ENCODE measurements around the gene ADAMTS9. TPM values are rescaled to one million over a fixed set of nuclear protein-coding genes. Genes with fewer than 3 reads are reported as not detected.

The ADAMTS9 gene
- polyA plus RNA-seq, 1 donor, result 174 TPM

DNA sequence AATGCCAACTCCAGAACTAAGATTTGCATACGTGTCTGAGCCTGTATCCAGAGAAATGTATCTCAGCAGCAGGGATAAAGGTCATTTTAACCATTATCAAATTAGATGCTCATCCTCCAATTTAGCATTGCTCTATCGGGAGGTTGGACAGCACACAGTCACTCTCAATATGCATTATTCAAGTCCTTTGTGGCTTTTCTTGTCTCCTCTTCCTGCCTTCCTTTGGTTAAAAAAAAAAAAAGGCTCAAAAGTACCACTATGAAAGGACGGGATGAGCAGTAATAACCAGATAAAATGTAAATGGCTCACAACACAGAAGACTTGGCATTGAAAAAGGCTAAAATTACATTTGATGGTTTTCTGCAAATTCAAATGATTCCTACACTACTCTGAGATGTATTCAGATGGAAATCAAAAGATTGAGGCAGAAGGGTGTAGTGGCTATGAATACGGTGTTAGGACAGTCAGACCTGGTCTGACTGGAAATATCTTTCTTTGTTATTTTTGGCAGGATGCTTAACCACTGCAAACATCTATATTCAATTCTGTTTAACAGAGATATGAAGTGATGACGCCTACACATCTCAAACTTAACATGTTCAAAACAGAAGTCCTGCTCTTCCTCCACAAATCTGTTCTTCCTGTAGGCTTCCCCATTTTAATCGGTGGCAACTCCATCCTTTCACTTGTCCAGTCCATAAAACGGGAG, 109.6 kb downstream of the ADAMTS9 start:
- no peak for DNase-seq

DNA sequence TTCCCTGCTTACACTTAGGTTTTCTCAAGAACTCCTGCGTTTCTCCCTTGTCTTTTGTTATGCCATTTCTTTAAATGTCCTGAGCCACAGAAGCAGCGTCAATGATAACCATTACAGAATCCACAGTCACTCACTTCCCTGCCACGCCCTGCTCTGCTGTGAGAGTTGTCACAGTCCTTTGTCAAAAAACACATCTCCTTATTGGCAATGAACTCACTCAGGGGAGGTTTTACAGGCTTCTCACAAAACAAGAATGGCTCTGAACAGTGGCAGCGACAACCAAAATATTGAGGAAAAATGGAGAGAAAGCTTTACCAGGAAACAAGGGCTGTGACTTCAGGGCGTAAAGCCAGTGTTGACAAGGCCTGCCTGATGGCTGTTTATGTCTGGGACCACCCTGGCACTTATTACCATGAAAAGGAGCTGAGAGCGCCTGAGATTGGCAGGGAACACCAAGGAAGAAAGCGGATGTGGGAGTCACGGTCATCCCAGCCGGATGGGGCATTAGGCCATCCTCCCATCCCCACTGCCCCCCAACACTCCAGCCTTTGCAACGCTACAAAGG, 111.5 kb downstream of the ADAMTS9 start:
- no peak for DNase-seq

GRCh38 chr3:64575211-64575844, 112.5 kb downstream of the ADAMTS9 start:
- DNase-seq, result no peak

DNA sequence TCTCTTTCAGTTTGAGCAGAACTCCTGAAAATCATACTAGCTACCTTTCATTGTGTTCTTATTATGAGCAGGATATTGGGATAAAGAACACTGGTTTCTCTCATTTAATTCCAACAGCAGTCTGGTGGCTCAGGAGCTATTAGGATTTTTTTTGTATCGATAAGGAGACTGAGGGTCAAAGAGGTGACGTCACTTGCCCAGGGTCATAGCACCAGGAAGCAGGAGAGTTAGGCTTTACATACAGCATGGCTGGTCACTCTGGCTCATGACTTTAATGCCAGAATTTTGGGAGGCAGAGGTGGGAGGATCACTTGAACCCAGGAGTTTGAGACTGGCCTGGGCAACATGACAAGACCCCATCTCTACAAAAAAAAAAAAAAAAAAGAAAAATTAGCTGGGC, 113.6 kb downstream of the ADAMTS9 start:
- DNase-seq, result no peak

DNA sequence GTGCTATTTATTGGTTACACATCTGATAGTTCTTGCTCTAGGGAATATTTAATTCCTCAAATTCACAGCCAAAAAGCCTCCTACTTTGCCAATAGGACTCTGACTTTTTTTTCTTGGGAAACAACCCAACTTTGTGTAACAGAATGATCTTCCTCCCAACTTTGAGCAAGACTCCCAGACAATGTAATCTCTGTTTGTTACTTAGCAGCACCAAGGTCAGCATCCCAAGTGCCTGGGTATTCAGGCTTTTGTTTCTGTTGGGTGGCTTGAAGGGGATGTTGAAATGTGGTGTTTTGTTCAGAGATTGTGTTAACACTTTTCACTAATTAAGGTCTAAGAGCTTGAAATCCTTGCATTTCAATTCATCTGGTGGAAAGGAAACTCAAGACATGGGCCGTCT, 115.8 kb downstream of the ADAMTS9 start:
- DNase-seq, result no peak

- DNase-seq, result no peak
Measured at GRCh38 chr3:64568895-64569517, 118.8 kb downstream of the ADAMTS9 start.

GRCh38 chr3:64566859-64567258, 120.9 kb downstream of the ADAMTS9 start:
- no peak for DNase-seq

DNA sequence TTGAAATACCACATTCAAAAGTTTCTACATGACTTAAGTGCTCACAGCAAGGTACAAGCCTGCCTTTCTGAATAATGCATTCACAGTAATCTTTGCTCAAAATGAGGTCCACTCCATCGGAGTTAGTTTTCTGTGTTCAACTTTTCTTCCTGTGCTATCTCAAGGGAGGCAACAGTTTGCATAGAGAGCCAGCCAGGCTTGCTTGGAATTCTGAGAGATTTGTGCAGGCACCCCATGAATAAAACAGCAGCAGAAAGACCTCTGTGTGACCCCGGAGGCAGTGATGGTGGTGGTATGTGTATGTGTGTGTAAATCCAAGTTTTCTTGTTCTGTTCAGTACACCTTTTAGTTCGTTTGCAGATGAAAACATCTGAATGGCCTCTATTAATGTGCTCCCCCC, 124.0 kb downstream of the ADAMTS9 start:
- no peak for DNase-seq

DNA sequence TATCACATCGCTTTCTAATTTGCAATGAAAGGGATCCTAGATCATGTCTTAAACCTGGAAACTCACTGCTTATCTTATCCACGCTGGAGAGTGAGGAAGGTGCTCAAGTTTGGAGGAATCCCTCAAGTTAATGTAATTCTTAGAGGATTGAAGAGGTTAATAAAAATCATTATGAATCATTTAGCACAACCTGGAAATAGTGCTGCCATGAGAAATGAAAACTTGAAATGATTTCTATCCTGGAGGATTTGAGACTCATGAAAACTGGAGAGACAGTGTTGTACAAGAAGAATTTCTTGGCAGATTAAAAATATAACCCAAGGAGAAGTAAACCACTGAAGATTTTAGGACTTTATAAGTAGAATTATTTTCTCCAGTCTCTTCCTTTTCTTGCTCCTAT, 125.9 kb downstream of the ADAMTS9 start:
- no peak for DNase-seq

DNA sequence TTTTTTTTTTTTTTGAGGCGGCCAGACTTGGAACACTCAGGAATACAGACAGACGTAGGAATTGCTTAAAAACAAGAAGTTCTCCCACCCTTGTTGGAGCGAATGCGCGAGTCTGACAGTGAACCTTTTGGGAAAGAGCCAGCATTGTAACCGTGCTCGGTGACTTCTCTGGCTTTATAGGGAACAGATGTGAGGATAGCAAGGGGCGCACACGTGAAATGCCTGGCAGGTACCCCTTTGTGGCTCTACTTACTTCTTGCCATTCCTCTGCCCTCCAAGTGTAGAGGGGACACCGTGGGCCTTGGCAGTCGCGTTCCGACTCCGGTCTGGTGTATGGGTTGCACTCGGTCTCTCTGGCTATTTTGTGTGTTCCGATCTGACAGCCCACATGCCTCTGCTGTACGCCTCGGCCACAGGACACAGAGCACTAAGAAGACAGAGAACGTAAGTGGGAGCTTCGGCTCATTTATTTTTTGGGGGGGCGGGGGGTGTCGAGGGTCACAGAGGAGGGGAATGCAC, 126.4 kb downstream of the ADAMTS9 start:
- DNase-seq, result no peak

DNA sequence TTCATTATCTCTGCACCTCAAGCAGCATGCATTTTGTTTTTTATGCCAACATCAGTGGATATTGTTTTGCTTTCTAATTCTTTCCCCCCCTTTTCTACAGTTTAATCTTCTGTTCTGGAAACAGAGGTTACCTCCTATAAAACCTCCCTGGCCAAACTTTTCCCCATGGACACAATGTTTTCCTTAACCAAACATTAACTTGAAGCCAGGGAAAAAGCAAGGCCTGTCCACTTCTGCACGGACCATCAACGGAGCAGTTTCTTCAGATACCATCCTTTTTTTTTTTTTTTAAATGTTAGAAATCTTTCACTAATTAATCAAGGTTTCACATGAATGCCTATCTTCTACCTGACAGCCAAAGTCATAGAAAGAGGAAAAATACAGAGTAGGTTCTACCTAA, 127.0 kb downstream of the ADAMTS9 start:
- no peak for DNase-seq

DNA sequence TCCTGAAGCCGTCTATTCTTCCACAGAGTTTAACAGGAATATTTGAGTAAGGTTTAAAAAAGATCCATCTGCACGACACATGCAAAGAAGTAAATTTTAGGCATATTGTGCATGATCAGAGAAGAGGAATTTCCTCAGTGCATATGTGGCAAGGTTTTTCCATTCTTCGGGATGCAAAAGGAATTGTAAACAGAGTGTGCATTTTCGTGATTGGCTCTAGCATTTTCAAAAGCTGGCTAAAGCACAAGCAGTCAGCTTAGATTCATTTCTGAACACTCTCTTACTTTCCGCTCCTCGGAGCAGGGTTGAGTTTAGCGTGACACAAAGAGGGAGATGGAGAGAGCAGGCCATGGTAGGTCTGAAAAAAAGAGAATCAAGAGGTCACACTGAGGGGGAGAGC, 128.2 kb downstream of the ADAMTS9 start:
- DNase-seq, result no peak

DNA sequence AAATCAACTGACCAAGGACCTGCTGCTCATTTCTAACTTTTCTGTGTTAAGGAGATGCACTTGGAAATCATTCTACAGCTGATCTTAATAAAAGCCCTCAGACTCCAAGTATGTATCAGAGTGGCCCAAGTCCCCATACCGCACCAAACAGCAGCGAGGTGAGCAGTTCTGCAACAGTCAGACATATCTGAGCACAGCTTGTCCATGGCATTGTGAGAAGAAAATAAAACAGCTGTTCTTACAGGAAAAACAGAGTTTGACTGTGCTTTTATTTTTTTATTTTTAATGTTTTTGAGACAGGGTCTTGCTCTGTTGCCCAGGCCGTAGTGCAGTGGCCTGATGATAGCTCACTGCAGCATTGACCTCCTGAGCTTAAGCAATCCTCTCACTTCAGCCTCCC, 131.8 kb downstream of the ADAMTS9 start:
- DNase-seq, result no peak

GRCh38 chr3:64555351-64555750, 132.4 kb downstream of the ADAMTS9 start:
- no peak for DNase-seq

GRCh38 chr3:64554096-64554920, 133.5 kb downstream of the ADAMTS9 start:
- peak; percentile 43 for DNase-seq

GRCh38 chr3:64552966-64553365, 134.8 kb downstream of the ADAMTS9 start:
- DNase-seq, result no peak

DNA sequence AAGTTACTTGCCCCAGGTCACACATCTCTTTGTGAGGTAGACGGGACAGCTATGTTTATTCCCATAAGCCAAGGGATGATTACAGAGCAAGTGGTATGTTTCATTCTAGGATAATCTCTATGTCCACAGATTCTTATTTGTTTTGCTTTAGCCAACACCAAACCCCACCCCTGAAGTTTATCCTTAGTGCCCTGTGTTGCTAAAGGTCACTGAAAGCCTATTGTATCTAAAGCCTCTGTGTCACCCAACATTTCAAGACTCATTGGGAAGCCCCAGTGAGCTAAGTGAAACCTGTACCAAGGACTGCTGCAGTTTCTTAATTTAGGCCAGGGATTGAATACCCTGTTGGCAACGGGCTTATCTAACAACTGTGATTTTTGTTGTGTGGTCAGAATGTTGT, 135.6 kb downstream of the ADAMTS9 start:
- DNase-seq, result no peak

DNA sequence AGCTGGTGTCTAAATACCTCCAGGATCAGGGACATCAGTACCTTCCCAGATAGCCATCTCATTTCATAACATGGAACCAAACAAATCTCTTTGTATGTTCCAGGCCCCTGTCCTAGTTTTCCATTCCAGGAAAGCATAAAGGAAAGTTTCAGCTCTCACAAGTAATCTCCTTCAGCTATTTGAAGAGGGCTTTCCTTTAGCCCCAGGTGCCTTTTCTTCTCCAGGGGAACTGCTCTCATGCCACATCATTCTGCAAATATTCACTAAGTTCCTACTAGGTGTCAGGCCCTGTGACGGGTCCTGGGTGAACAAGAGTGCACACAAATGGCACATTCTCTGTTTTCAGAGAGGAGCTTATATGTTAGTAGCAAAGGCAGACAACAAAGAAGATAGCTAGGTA, 136.1 kb downstream of the ADAMTS9 start:
- DNase-seq, result no peak

- DNase-seq, result no peak
Measured at GRCh38 chr3:64550745-64551144, 137.1 kb downstream of the ADAMTS9 start.

DNA sequence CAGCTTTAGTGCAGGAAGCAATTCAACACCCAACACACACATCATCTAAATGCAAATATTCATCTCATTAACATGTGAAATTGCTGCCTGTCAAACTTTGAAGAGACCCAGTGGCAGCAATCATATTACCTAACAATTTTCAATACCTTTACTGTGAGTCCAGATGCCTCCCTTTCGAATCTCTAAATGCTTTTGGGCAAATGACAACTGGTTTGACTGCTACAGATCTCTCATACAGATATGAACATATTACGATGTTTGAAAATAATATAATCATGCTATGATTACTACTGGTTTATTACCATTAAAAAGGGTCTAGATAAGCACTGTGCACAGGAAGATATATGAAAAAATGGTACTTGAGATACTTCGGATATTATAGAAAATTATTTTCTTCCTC, 137.9 kb downstream of the ADAMTS9 start:
- DNase-seq, result no peak

GRCh38 chr3:64548200-64548889, 139.5 kb downstream of the ADAMTS9 start:
- DNase-seq, result no peak

GRCh38 chr3:64546856-64547255, 140.9 kb downstream of the ADAMTS9 start:
- no peak for DNase-seq

Measured in left kidney (tissue), 2 donors.